IMR-90 (cell line): ENCODE data around the gene MLLT10. TPM values are rescaled to one million over a fixed set of nuclear protein-coding genes. Genes with fewer than 3 reads are reported as not detected.

Experiments
- ATAC-seq: fragments of 200-7000 bp; cut with Tn5 transposase; 2 replicates; pipeline ENCODE4 v1.9.1; 2020; ENCODE audit warnings: low read depth, mild to moderate bottlenecking, moderate library complexity
- BruUV-seq: library from RNA; stranded (reverse); fragments of 400-500 nt; replicated peaks from 2 replicates; lab custom pipeline; 2021; lab: Mats Ljungman, UMichigan
- CTCF ChIA-PET: fragments of 300-600 bp; formaldehyde crosslinking; extraction: SDS; loops from one replicate; lab custom pipeline; 2021; ENCODE audit warnings: antibody characterized with exemption; lab: Yijun Ruan, JAX
- POLR2A ChIA-PET: fragments of 300-600 bp; sonication (Branson Sonifier 250); formaldehyde crosslinking; loops from one replicate; lab custom pipeline; 2022; ENCODE audit warnings: antibody characterized with exemption; ENCODE audit not compliant: unreplicated experiment; lab: Charles Lee
- DNase-seq: peaks from one replicate; pipeline ENCODE4 v3.0.0; 2013
- H2AFZ ChIP-seq: replicated peaks from 2 replicates; pipeline ENCODE3; 2013; ENCODE audit warnings: low read length, mild to moderate bottlenecking; ENCODE audit not compliant: poor library complexity
- H2AK5ac ChIP-seq: 2 replicates; pipeline ENCODE4 v1.6.1; 2013; ENCODE audit warnings: low read depth, low read length, inconsistent platforms
- H2AK9ac ChIP-seq: replicated peaks from 2 replicates; pipeline ENCODE3; 2013; ENCODE audit warnings: mild to moderate bottlenecking, low read depth, low read length, moderate library complexity; ENCODE audit not compliant: poor library complexity
- H2BK120ac ChIP-seq: 2 replicates; pipeline ENCODE4 v1.6.1; 2013; ENCODE audit warnings: low read depth, low read length, inconsistent platforms
- H2BK15ac ChIP-seq: 3 replicates; pipeline ENCODE4 v1.6.1; 2013; ENCODE audit warnings: low read depth, low read length, inconsistent platforms
- H2BK20ac ChIP-seq: 2 replicates; pipeline ENCODE4 v1.6.1; 2013; ENCODE audit warnings: low read depth, mild to moderate bottlenecking, inconsistent platforms, low read length, moderate library complexity
- H2BK5ac ChIP-seq: 2 replicates; pipeline ENCODE4 v1.6.1; 2013; ENCODE audit warnings: mild to moderate bottlenecking, low read depth, low read length, inconsistent platforms; ENCODE audit not compliant: poor library complexity, severe bottlenecking
- H3K14ac ChIP-seq: replicated peaks from 2 replicates; pipeline ENCODE4 v1.6.1; 2013; ENCODE audit warnings: low read depth, low read length, inconsistent platforms
- H3K18ac ChIP-seq: 2 replicates; pipeline ENCODE4 v1.6.1; 2013; ENCODE audit warnings: low read depth, low read length, control low read depth
- H3K23ac ChIP-seq: 2 replicates; pipeline ENCODE4 v1.6.1; 2013; ENCODE audit warnings: low read depth, low read length, inconsistent platforms
- H3K27ac ChIP-seq: 2 replicates; pipeline ENCODE4 v1.5.1; 2013; ENCODE audit warnings: mild to moderate bottlenecking, control low read depth, low read length; ENCODE audit not compliant: insufficient read depth
- H3K27me3 ChIP-seq: 2 replicates; pipeline ENCODE4 v1.6.1; 2013; ENCODE audit warnings: low read length; ENCODE audit not compliant: control insufficient read depth, insufficient read depth
- H3K36me3 ChIP-seq: 2 replicates; pipeline ENCODE4 v1.6.1; 2013; ENCODE audit warnings: low read length, mixed read lengths; ENCODE audit not compliant: control insufficient read depth, insufficient read depth
- H3K4ac ChIP-seq: 2 replicates; pipeline ENCODE4 v1.6.1; 2013; ENCODE audit warnings: low read depth, low read length, inconsistent platforms
- H3K4me1 ChIP-seq: 2 replicates; pipeline ENCODE4 v1.6.1; 2013; ENCODE audit warnings: low read length, mixed read lengths; ENCODE audit not compliant: control insufficient read depth, insufficient read depth
- H3K4me2 ChIP-seq: 2 replicates; pipeline ENCODE4 v1.6.1; 2013; ENCODE audit warnings: low read depth, mild to moderate bottlenecking, control low read depth, low read length, moderate library complexity
- H3K4me3 ChIP-seq: 2 replicates; pipeline ENCODE4 v1.5.1; 2013; ENCODE audit warnings: low read depth, mild to moderate bottlenecking, control low read depth, low read length, moderate library complexity; ENCODE audit not compliant: insufficient read depth
- H3K56ac ChIP-seq: 2 replicates; pipeline ENCODE4 v1.6.1; 2013; ENCODE audit warnings: low read length, inconsistent platforms; ENCODE audit not compliant: insufficient read depth; ENCODE audit errors: extremely low read depth
- H3K79me1 ChIP-seq, 2 experiments: 2 replicates each; pipeline ENCODE4 v1.6.1; 2013; ENCODE audit warnings: low read length in 2 of 2, inconsistent platforms in 1 of 2, low read depth in 1 of 2
- H3K9ac ChIP-seq: 2 replicates; pipeline ENCODE4 v1.6.1; 2013; ENCODE audit warnings: low read depth, low read length, control low read depth
- H3K9me1 ChIP-seq: 2 replicates; pipeline ENCODE4 v1.6.1; 2013; ENCODE audit warnings: low read length, inconsistent platforms; ENCODE audit not compliant: insufficient read depth
- H3K9me3 ChIP-seq: 2 replicates; pipeline ENCODE4 v1.6.1; 2013; ENCODE audit warnings: low read length; ENCODE audit not compliant: control insufficient read depth, insufficient read depth
- H4K20me1 ChIP-seq: 2 replicates; pipeline ENCODE4 v1.6.1; 2013; ENCODE audit warnings: low read length, inconsistent platforms; ENCODE audit not compliant: insufficient read depth
- H4K5ac ChIP-seq: 2 replicates; pipeline ENCODE4 v1.6.1; 2013; ENCODE audit warnings: mild to moderate bottlenecking, low read depth, low read length, control low read depth
- H4K8ac ChIP-seq, 2 experiments: 2 replicates each; pipeline ENCODE4 v1.6.1; 2013; ENCODE audit warnings: low read depth in 2 of 2, low read length in 2 of 2, control low read depth in 1 of 2, inconsistent platforms in 1 of 2
- H4K91ac ChIP-seq: 2 replicates; pipeline ENCODE4 v1.6.1; 2013; ENCODE audit warnings: low read depth, low read length, inconsistent platforms; ENCODE audit not compliant: insufficient read depth
- BHLHE40 ChIP-seq: fragments of 150-350 bp; IDR thresholded peaks from 2 replicates; pipeline ENCODE4 v1.6.1; 2016; ENCODE audit warnings: mild to moderate bottlenecking, low read depth, low read length
- CEBPB ChIP-seq: IDR thresholded peaks from 2 replicates; pipeline ENCODE4 v1.6.1; 2012; ENCODE audit warnings: low read depth, low read length, improper control_type of control experiment
- CHD1 ChIP-seq: IDR thresholded peaks from 2 replicates; pipeline ENCODE4 v1.6.1; 2012; ENCODE audit warnings: low read depth, low read length, improper control_type of control experiment
- FOS ChIP-seq: fragments of 150-350 bp; IDR thresholded peaks from 2 replicates; pipeline ENCODE4 v1.6.1; 2016; ENCODE audit warnings: low read depth, low read length
- MAFK ChIP-seq: IDR thresholded peaks from 2 replicates; pipeline ENCODE4 v1.6.1; 2012; ENCODE audit warnings: low read depth, low read length, improper control_type of control experiment
- MAZ ChIP-seq: IDR thresholded peaks from 2 replicates; pipeline ENCODE4 v1.6.1; 2012; ENCODE audit warnings: low read depth, mild to moderate bottlenecking, low read length, improper control_type of control experiment, moderate library complexity, borderline replicate concordance
- MXI1 ChIP-seq: IDR thresholded peaks from 2 replicates; pipeline ENCODE4 v1.6.1; 2012; ENCODE audit warnings: low read depth, mild to moderate bottlenecking, low read length, moderate library complexity, borderline replicate concordance
- NFE2L2 ChIP-seq: fragments of 150-350 bp; IDR thresholded peaks from 2 replicates; pipeline ENCODE4 v1.6.1; 2016; ENCODE audit warnings: low read depth, mild to moderate bottlenecking, low read length
- POLR2A ChIP-seq: IDR thresholded peaks from 2 replicates; pipeline ENCODE4 v1.6.1; 2012; ENCODE audit warnings: mild to moderate bottlenecking, low read depth, low read length
- RAD21 ChIP-seq: IDR thresholded peaks from 2 replicates; pipeline ENCODE4 v1.6.1; 2012; ENCODE audit warnings: low read length, improper control_type of control experiment
- RCOR1 ChIP-seq: IDR thresholded peaks from 2 replicates; pipeline ENCODE4 v1.6.1; 2012; ENCODE audit warnings: mild to moderate bottlenecking, low read length, improper control_type of control experiment; ENCODE audit not compliant: insufficient replicate concordance
- RFX5 ChIP-seq: IDR thresholded peaks from 2 replicates; pipeline ENCODE4 v1.8.0; 2012; ENCODE audit warnings: low read depth, mild to moderate bottlenecking, low read length, moderate library complexity
- SMC3 ChIP-seq: fragments of 150-350 bp; IDR thresholded peaks from 2 replicates; pipeline ENCODE4 v1.6.1; 2016; ENCODE audit warnings: low read depth, mild to moderate bottlenecking, antibody characterized with exemption, low read length, moderate library complexity
- WGBS, 2 experiments: methylation state at CpG; one replicate each; pipeline versions ENCODE4 v1.1.5 to v1.1.7; 2013; ENCODE audit warnings: missing lambda C conversion rate in 2 of 2; ENCODE audit not compliant: insufficient read length in 1 of 2; ENCODE audit errors: extremely low coverage in 2 of 2; 5-methylcytosine and 5-hydroxymethylcytosine counted together
- dilution Hi-C: fragments of 300-500 bp; cut with HindIII; formaldehyde crosslinking; loops from one replicate; pipeline ENCODE4 v1.14.3; 2018; ENCODE audit warnings: low sequenced_read_pairs; ENCODE audit not compliant: unreplicated experiment
- in situ Hi-C: fragments of 300-500 bp; cut with MboI; formaldehyde crosslinking; loops from 3 replicates; pipeline ENCODE4 v1.14.3; 2019; ENCODE audit warnings: low sequenced_read_pairs, inconsistent platforms, mixed read lengths
- intact Hi-C: fragments of 100-400 bp; cut with micrococcal nuclease; formaldehyde crosslinking; loops from 2 replicates; pipeline ENCODE4 v1.10.0; 2022
- polyA plus RNA-seq, 3 experiments: library from polyadenylated mRNA; depleted of rRNA; stranded (reverse); fragments of >200 nt; gene quantifications; 2 replicates each; pipeline ENCODE4 v1.2.3, GENCODE V29; 2012; ENCODE audit warnings: low replicate concordance in 1 of 3
- total RNA-seq: library from RNA; depleted of rRNA; stranded (reverse); fragments of >200 nt; gene quantifications from 2 replicates; pipeline ENCODE4 v1.2.3, GENCODE V29; 2012
- TF ChIP-seq, protein P1 (sequence below): fragments of 150-350 bp; IDR thresholded peaks from 2 replicates; pipeline ENCODE4 v1.6.1; 2016; ENCODE audit warnings: low read depth, mild to moderate bottlenecking, low read length, moderate library complexity, borderline replicate concordance
- TF ChIP-seq, protein P2 (sequence below): conservative IDR thresholded peaks from 2 replicates; pipeline ENCODE4 v1.5.1; 2012; ENCODE audit warnings: mild to moderate bottlenecking, low read depth, low read length, improper control_type of control experiment
- TF ChIP-seq, protein P3 (sequence below): fragments of 150-350 bp; IDR thresholded peaks from 2 replicates; pipeline ENCODE4 v1.6.1; 2017; ENCODE audit warnings: mild to moderate bottlenecking, antibody characterized with exemption, low read length, low read depth

The MLLT10 gene
- total and polyA plus RNA-seq, 2 of the 4 experiments (the other 2 are of a cell fraction): 22.5 to 29.0 TPM

DNA sequence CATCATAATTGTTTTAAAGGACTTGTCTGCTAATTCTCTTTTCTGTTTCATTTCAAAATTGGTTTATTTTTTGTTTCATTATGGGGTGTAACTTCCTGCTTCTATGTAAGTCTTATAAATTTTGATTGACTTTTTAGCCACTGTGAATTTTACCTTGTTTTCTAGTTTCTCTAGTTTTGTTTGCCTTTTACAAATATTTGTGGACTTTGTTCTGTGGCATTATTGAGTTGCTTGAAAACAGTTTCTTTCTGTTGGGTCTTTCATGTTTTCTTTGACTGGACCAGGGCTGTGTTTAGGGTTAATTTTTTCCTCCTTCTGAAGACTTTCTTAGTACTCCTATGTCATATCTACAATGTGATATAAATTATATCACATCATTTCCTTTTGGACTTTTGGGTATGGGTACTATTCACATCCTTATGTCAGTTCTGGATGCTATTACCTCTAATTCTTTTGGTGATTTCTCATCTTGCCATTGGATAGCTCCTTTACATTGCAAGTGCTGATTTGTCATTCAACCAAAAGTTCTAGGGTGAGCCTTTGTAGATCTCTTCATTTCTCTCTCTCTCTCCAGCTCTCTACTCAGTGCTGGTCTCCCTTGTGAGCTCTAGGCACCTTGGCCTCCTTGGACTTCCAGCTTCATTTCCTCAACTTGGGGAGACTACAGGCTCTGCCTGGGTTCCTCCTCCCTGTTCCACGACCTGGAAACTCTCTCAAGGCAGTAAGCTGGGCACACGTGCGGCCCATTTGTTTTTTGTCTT is 36.9 kb downstream of the MLLT10 start:
- no peak overlapping the region for H3K4me3 ChIP-seq
- DNase-seq: no peak
- H4K91ac ChIP-seq: no peak overlapping the region
- no peak overlapping the region for H2BK15ac ChIP-seq
- peaks cover 2% of the 10 kb centered on the region; the same call in 1 of the 2 replicates for H3K4me1 ChIP-seq
- H4K8ac ChIP-seq: no peak overlapping the region
- no peak overlapping the region for H2BK20ac ChIP-seq
- no peaks in the 10 kb centered on the region for H3K27me3 ChIP-seq
- H3K27ac ChIP-seq: no peak overlapping the region
- no peak overlapping the region for H2AK9ac ChIP-seq
- BruUV-seq: no TSS peak
- H3K36me3 ChIP-seq: peaks cover 6% of the 10 kb centered on the region; the same call in 1 of the 2 replicates
- peaks cover 27 to 54% of the 10 kb centered on the region in 2 experiments for H3K79me1 ChIP-seq
- H3K4ac ChIP-seq: no peak overlapping the region
- ChIA-PET CTCF (no interaction called here), POLR2A (no interaction called here)
- ATAC-seq: no peak
- no peak overlapping the region for H3K18ac ChIP-seq
- dilution Hi-C loops: no loop called here
- H3K9me3 ChIP-seq: no peaks in the 10 kb centered on the region
- TF ChIP-seq FOS (no peak), RFX5 (no peak), MXI1 (no peak), SMC3 (no peak), RCOR1 (no peak), CEBPB (no peak), BHLHE40 (no peak), MAZ (no peak), POLR2A (no peak), NFE2L2 (no peak), CHD1 (no peak), MAFK (no peak), RAD21 (no peak)
- TF ChIP-seq, protein P1, sequence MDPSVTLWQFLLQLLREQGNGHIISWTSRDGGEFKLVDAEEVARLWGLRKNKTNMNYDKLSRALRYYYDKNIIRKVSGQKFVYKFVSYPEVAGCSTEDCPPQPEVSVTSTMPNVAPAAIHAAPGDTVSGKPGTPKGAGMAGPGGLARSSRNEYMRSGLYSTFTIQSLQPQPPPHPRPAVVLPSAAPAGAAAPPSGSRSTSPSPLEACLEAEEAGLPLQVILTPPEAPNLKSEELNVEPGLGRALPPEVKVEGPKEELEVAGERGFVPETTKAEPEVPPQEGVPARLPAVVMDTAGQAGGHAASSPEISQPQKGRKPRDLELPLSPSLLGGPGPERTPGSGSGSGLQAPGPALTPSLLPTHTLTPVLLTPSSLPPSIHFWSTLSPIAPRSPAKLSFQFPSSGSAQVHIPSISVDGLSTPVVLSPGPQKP: no peak
- TF ChIP-seq, protein P2, sequence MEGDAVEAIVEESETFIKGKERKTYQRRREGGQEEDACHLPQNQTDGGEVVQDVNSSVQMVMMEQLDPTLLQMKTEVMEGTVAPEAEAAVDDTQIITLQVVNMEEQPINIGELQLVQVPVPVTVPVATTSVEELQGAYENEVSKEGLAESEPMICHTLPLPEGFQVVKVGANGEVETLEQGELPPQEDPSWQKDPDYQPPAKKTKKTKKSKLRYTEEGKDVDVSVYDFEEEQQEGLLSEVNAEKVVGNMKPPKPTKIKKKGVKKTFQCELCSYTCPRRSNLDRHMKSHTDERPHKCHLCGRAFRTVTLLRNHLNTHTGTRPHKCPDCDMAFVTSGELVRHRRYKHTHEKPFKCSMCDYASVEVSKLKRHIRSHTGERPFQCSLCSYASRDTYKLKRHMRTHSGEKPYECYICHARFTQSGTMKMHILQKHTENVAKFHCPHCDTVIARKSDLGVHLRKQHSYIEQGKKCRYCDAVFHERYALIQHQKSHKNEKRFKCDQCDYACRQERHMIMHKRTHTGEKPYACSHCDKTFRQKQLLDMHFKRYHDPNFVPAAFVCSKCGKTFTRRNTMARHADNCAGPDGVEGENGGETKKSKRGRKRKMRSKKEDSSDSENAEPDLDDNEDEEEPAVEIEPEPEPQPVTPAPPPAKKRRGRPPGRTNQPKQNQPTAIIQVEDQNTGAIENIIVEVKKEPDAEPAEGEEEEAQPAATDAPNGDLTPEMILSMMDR: no peak
- TF ChIP-seq, protein P3, sequence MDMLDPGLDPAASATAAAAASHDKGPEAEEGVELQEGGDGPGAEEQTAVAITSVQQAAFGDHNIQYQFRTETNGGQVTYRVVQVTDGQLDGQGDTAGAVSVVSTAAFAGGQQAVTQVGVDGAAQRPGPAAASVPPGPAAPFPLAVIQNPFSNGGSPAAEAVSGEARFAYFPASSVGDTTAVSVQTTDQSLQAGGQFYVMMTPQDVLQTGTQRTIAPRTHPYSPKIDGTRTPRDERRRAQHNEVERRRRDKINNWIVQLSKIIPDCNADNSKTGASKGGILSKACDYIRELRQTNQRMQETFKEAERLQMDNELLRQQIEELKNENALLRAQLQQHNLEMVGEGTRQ: no peak
- H2BK5ac ChIP-seq: no peak overlapping the region
- H3K23ac ChIP-seq: no peak overlapping the region
- H4K5ac ChIP-seq: no peak overlapping the region
- no peak overlapping the region for H3K14ac ChIP-seq
- H3K9me1 ChIP-seq: peaks cover 10% of the 10 kb centered on the region
- intact Hi-C loops: no loop called here
- WGBS, 2 experiments: no CpG with 5 or more reads among the region's 3 CpGs
- H3K9ac ChIP-seq: no peak overlapping the region
- H3K56ac ChIP-seq: no peak overlapping the region
- no peak overlapping the region for H2AFZ ChIP-seq
- H2BK120ac ChIP-seq: no peak overlapping the region
- H2AK5ac ChIP-seq: no peak overlapping the region
- in situ Hi-C loops: no loop called here
- H3K4me2 ChIP-seq: no peak overlapping the region
- H4K20me1 ChIP-seq: peaks cover 59% of the 10 kb centered on the region
